H1 (cell line): ENCODE data around the gene SUPT4H1. TPM values are rescaled to one million over a fixed set of nuclear protein-coding genes. Genes with fewer than 3 reads are reported as not detected.

ENCODE experiments used
- ASH2L ChIP-seq: fragments of 200-600, 300-600 bp; sonication (generic); IDR thresholded peaks from one replicate; pipeline ENCODE4 v1.7.1; 2017; ENCODE audit warnings: low read length
- BACH1 ChIP-seq: IDR thresholded peaks from 2 replicates; pipeline ENCODE4 v1.6.1; 2012; ENCODE audit warnings: low read length, improper control_type of control experiment
- BCL11A ChIP-seq, 2 experiments: IDR thresholded peaks; one replicate each; pipeline ENCODE4 v1.6.1; 2011; ENCODE audit warnings: low read depth in 2 of 2, low read length in 2 of 2, mild to moderate bottlenecking in 2 of 2
- CBX5 ChIP-seq: fragments of 300-800, 300-1000 bp; sonication (generic); IDR thresholded peaks from 2 replicates; pipeline ENCODE4 v1.7.1; 2016; ENCODE audit warnings: antibody characterized with exemption, low read length, low read depth
- CEBPB ChIP-seq: IDR thresholded peaks from 2 replicates; pipeline ENCODE4 v1.6.1; 2012; ENCODE audit warnings: low read depth, low read length
- JUND ChIP-seq: IDR thresholded peaks from 2 replicates; pipeline ENCODE4 v1.6.1; 2011; ENCODE audit warnings: mild to moderate bottlenecking, improper control_type of control experiment, low read length
- NANOG ChIP-seq: IDR thresholded peaks from 2 replicates; pipeline ENCODE4 v1.6.1; 2011; ENCODE audit warnings: low read length, low read depth, mild to moderate bottlenecking, inconsistent platforms; ENCODE audit not compliant: insufficient read depth, poor library complexity, severe bottlenecking
- SIX5 ChIP-seq: IDR thresholded peaks from 2 replicates; pipeline ENCODE4 v1.6.1; 2011; ENCODE audit warnings: mild to moderate bottlenecking, low read depth, low read length
- TAF7 ChIP-seq: optimal IDR thresholded peaks from 2 replicates; pipeline ENCODE3; 2011; ENCODE audit warnings: low read depth, mild to moderate bottlenecking, inconsistent platforms, low read length, moderate library complexity, borderline replicate concordance
- polyA plus RNA-seq, 7 experiments: library from polyadenylated mRNA; depleted of rRNA in 3 of 7; stranded (reverse) in 5 of 7; unstranded in 2 of 7; fragments of >200 nt in 5 of 7; fragments of 200-250 nt in 2 of 7; gene quantifications; 1 replicate in 5 of 7; 2 replicates in 1 of 7; 4 replicates in 1 of 7; pipeline versions ENCODE4 v1.2.1 to v1.2.3, GENCODE V29; 2011 to 2013; ENCODE audit warnings: missing spikeins in 2 of 7, mixed read lengths in 2 of 7
- total RNA-seq: library from RNA; stranded (reverse); fragmentation: NEBNext Ultra II Directional; extraction: Animal tissue kit (Norgen Biotek cat#: 25700); gene quantifications from 2 replicates; pipeline ENCODE4 v1.2.1, GENCODE V29; 2021

Gene SUPT4H1
- total and polyA plus RNA-seq, 2 of the 8 experiments (the other 6 are each of a cell fraction or from before 2014, with no cell fraction given), result 112 to 143 TPM

DNA sequence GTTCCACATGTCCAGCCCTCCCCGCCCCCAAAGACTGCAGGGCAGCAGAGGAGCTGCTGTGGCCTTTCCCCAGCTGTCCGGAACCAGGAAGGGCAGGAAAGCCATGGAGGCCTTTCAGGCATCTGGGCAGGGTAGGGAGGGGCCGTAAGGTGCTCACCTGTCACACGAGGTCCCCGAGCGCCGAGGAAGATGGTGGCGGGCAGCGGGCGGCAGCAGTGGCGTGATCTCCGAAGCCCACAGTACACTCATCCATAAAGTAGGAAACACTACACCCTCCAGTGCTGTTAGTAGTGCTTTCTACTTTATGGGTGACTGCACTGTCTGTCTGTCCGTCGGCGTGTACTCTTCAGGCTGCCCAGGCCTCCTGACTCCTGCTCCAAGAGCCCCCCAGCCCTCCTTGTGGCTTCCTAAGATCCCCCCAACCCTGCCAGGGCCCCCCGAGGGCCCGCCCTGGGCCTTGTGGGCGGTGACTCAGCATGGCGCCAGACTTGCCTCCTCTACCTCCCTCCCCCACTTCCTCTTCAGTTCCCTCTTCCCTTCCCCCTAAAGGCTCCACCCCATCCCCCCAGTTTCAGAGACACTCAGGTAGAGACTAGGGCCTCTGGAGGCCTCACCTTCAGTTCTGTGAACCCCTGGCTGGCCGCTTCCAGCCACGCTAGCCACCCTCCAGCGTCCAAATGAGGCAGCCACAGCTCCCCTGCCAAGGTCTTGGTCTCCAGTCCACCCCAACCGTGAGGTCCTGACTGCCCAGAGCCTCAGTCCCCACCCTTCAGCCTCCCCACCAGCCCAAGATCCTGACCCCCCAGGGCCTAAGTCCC is 20.8 kb downstream of the SUPT4H1 start (continued):
- TF ChIP-seq ASH2L (no peak), TAF7 (no peak), SIX5 (no peak), CEBPB (no peak), JUND (no peak), BCL11A (IDR thresholded peaks at IDR 0.05; ENCODE audit: low read depth in 2 of 2, low read length in 2 of 2) (no peak), BACH1 (no peak), CBX5 (no peak), NANOG (no peak)
- TF ChIP-seq, all 59 proteins: peak for 0
